OCI-LY1 (cell line): Measurements from ENCODE around the gene WHRN.

Source experiments
- H2AFZ ChIP-seq: fragments of 200-600 bp; sonication (generic), shearing (Covaris generic); 2 replicates; pipeline ENCODE4 v1.6.0; 2014; ENCODE audit warnings: antibody characterized with exemption, mild to moderate bottlenecking, low read length
- H3F3A ChIP-seq: fragments of 200-600 bp; sonication (generic), shearing (Covaris generic); 2 replicates; pipeline ENCODE4 v1.6.0; 2014; ENCODE audit warnings: mild to moderate bottlenecking, antibody characterized with exemption, low read length, moderate library complexity; ENCODE audit not compliant: insufficient read depth
- H3K27ac ChIP-seq: fragments of 200-600 bp; sonication (generic); 2 replicates; pipeline ENCODE4 v1.5.1; 2014; ENCODE audit warnings: low read length, mixed run types, mild to moderate bottlenecking, low read depth; ENCODE audit not compliant: poor library complexity, severe bottlenecking
- H3K27me3 ChIP-seq: fragments of 200-600 bp; sonication (generic); 2 replicates; pipeline ENCODE4 v1.6.0; 2014; ENCODE audit warnings: antibody characterized with exemption, mild to moderate bottlenecking, low read length, moderate library complexity; ENCODE audit not compliant: insufficient read depth
- H3K36me3 ChIP-seq: fragments of 200-600 bp; sonication (generic); 2 replicates; pipeline ENCODE4 v1.6.1; 2014; ENCODE audit warnings: mild to moderate bottlenecking, antibody characterized with exemption, low read length, moderate library complexity, mixed read lengths; ENCODE audit not compliant: insufficient read depth
- H3K4me1 ChIP-seq: fragments of 200-600 bp; sonication (generic); 2 replicates; pipeline ENCODE4 v1.5.1; 2014; ENCODE audit warnings: mild to moderate bottlenecking, low read length, moderate library complexity; ENCODE audit not compliant: insufficient read depth, severe bottlenecking
- H3K4me2 ChIP-seq: fragments of 200-600 bp; sonication (generic), shearing (Covaris generic); 2 replicates; pipeline ENCODE4 v1.6.1; 2014; ENCODE audit warnings: low read length
- H3K4me3 ChIP-seq: fragments of 200-600 bp; sonication (generic); 2 replicates; pipeline ENCODE4 v1.5.1; 2014; ENCODE audit warnings: low read length, low read depth, mild to moderate bottlenecking, mixed read lengths; ENCODE audit not compliant: poor library complexity, severe bottlenecking
- H3K79me2 ChIP-seq: fragments of 200-600 bp; shearing (Covaris generic); 2 replicates; pipeline ENCODE4 v1.6.1; 2016; ENCODE audit warnings: mixed run types, low read length, mixed read lengths; ENCODE audit not compliant: insufficient read depth
- H3K9ac ChIP-seq: fragments of 200-600 bp; sonication (generic), shearing (Covaris generic); 2 replicates; pipeline ENCODE4 v1.6.1; 2014; ENCODE audit warnings: mild to moderate bottlenecking, low read length, mixed read lengths
- H3K9me2 ChIP-seq: fragments of 200-600 bp; sonication (generic), shearing (Covaris generic); 2 replicates; pipeline ENCODE4 v1.6.1; 2014; ENCODE audit warnings: low read depth, mild to moderate bottlenecking, low read length, mixed read lengths
- H3K9me3 ChIP-seq: fragments of 200-600 bp; shearing (Covaris generic); 2 replicates; pipeline ENCODE4 v1.6.1; 2014; ENCODE audit warnings: low read length, mixed read lengths
- H4K20me1 ChIP-seq: fragments of 200-600 bp; sonication (generic), shearing (Covaris generic); 2 replicates; pipeline ENCODE4 v1.6.0; 2016; ENCODE audit warnings: mild to moderate bottlenecking, low read length; ENCODE audit not compliant: insufficient read depth
- CTCF ChIP-seq: fragments of 200-600 bp; sonication (generic), shearing (Covaris generic); IDR thresholded peaks from 2 replicates; pipeline ENCODE4 v1.5.1; 2017; ENCODE audit warnings: mild to moderate bottlenecking, antibody characterized with exemption, low read length, moderate library complexity, mixed read lengths
- EZH2 ChIP-seq: fragments of 200-600 bp; sonication (generic), shearing (Covaris generic); IDR thresholded peaks from 2 replicates; pipeline ENCODE4 v1.8.0; 2017; ENCODE audit warnings: borderline replicate concordance, mixed run types, mild to moderate bottlenecking, antibody characterized with exemption, low read length, moderate library complexity, mixed read lengths

WHRN gene

DNA sequence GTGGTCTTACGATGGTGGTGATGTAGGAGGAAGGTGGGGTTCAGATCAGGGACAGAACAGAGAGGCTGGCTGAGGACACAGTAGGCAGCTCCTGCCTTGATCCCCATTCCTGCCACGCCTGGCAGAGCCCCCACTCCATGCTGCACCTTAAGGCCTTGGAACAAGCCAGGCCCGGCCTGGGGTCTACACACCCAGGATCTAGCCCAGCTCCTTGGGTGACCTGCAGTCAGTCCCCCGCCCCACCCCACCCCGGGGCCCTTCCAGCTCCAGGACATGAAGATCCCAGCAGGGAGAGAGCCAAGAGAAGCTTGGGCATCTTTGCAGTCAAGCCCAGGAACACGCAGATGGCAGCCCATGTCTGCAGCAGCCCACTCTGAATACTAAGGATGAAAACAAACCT, 34.7 kb downstream of the WHRN start:
- no peaks in the 10 kb centered on the region for H3K4me1 ChIP-seq
- no peak for TF ChIP-seq EZH2
- TF ChIP-seq CTCF = no peak
- peaks cover 7% of the 10 kb centered on the region; the same call in 1 of the 2 replicates for H3K27me3 ChIP-seq
- no peaks in the 10 kb centered on the region for H3K9me3 ChIP-seq
- no peaks in the 10 kb centered on the region for H3K79me2 ChIP-seq
- no peak overlapping the region for H2AFZ ChIP-seq
- H3K4me2 ChIP-seq = no peak overlapping the region
- no peaks in the 10 kb centered on the region for H3K9me2 ChIP-seq
- no peaks in the 10 kb centered on the region for H3K36me3 ChIP-seq
- no peaks in the 10 kb centered on the region for H4K20me1 ChIP-seq
- H3K9ac ChIP-seq = no peak overlapping the region
- no peak overlapping the region for H3K4me3 ChIP-seq
- no peak overlapping the region for H3K27ac ChIP-seq
- no peaks in the 10 kb centered on the region for H3F3A ChIP-seq

DNA sequence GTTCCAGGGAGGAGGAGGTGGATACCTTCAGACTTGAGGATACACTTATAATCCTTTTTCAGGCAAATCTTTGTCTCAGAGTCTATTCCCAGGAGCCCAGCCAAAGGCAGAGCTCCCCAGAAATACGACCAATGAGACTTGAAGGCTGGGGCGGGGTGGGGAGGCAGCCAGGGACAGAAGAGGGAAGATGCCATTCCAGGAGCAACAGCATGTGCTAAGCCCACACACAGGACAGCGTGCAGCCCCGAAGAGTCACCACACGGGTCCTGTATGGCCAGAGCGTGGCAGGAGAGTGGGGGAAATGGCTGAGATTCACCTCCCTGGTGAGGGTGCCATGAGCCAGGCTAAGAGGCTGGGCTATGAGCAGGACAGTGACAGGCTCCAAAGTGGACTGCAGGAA, 35.2 kb downstream of the WHRN start:
- Histone ChIP-seq H3K4me1 (no peaks in the 10 kb centered on the region), H3F3A (no peaks in the 10 kb centered on the region), H3K4me3 (no peak overlapping the region), H3K27ac (no peak overlapping the region), H3K79me2 (no peaks in the 10 kb centered on the region), H3K9me3 (no peaks in the 10 kb centered on the region), H3K4me2 (no peak overlapping the region), H4K20me1 (no peaks in the 10 kb centered on the region), H3K27me3 (peaks cover 7% of the 10 kb centered on the region; the same call in 1 of the 2 replicates), H3K9ac (no peak overlapping the region), H3K9me2 (no peaks in the 10 kb centered on the region), H2AFZ (no peak overlapping the region), H3K36me3 (no peaks in the 10 kb centered on the region)
- TF ChIP-seq EZH2 = no peak
- TF ChIP-seq CTCF = no peak

DNA sequence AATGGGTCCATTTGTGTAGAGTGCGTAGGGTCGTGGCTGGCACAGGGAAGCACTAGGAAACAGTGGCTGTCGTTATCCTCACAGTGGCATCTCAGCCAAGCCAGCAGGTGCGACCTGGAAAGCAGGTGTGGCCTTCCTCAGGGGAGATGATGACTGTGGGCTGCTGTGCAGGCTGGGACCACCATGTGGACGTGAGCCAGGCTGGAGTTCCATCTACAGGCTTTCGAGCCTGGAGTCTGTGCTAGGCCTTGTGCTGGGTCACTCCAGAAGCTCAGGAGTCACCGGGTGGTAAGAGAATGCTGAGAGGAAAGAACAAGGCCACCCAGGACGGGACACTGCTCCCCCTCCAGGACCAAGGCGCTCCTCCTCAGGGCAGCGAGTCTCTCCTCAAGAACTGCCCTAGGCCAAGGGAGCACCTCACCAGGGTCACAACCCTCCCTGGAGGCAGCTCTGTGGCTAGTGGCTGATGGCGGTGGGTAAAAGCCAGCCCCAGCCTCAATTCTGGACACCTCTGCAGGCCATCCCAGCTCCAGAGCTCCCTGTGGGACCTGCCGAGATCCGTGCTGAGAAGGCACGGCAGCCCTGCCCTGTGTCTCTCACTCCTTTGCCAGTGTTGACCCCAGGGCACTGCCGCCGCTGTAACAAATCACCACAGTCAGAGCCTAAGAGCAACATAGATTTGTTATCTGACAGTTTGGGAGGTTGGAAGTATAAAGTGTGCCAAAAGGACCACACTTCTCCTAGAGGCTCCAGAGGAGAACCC, 36.0 kb downstream of the WHRN start:
- Histone ChIP-seq H3K9ac (no peak overlapping the region), H3K4me2 (no peak overlapping the region), H2AFZ (no peak overlapping the region), H3F3A (no peaks in the 10 kb centered on the region), H4K20me1 (no peaks in the 10 kb centered on the region), H3K36me3 (no peaks in the 10 kb centered on the region), H3K27ac (no peak overlapping the region), H3K9me3 (no peaks in the 10 kb centered on the region), H3K79me2 (no peaks in the 10 kb centered on the region), H3K27me3 (peaks cover 7% of the 10 kb centered on the region; the same call in 1 of the 2 replicates), H3K4me3 (no peak overlapping the region), H3K4me1 (no peaks in the 10 kb centered on the region), H3K9me2 (no peaks in the 10 kb centered on the region)
- no peak for TF ChIP-seq CTCF
- TF ChIP-seq EZH2 = no peak
